Pancreas (tissue), 10 donors: Measurements from ENCODE around the gene RMDN3. TPM values are rescaled to one million over a fixed set of nuclear protein-coding genes. Genes with fewer than 3 reads are reported as not detected.
A peak's percentile ranks its signal among the peaks of the same experiment; 100 is the strongest.

Source experiments
- ATAC-seq, 4 donors: fragments of 200-7000 bp; cut with Tn5 transposase; one replicate each; pipeline versions ENCODE4 v1.8.0 to v1.9.1; 2020; ENCODE audit warnings: mild to moderate bottlenecking in 4 of 4, moderate library complexity in 4 of 4
- DNase-seq, 6 donors: peaks; one replicate each; pipeline ENCODE4 v3.0.0-alpha.2; 2020
- FAIRE-seq: peaks from 2 replicates; lab custom pipeline; 2012; peaks lifted over from hg19 to GRCh38; lab: Jason Lieb, UNC
- H3K27ac ChIP-seq, 4 donors: fragments of 200-600 bp; sonication (generic); 1 replicate in 3 of 4; 2 replicates in 1 of 4; pipeline versions ENCODE4 v1.5.0 to v1.8.0; 2020
- H3K27me3 ChIP-seq, 4 donors: fragments of 200-600 bp; one replicate each; pipeline ENCODE4 v1.8.0; 2021
- H3K36me3 ChIP-seq, 3 donors: fragments of 200-600 bp; sonication (generic) in 1 of 3; one replicate each; pipeline versions ENCODE4 v1.5.0 to v1.8.0; 2020 to 2021
- H3K4me1 ChIP-seq, 3 donors: fragments of 200-600 bp; one replicate each; pipeline ENCODE4 v1.8.0; 2021
- H3K4me3 ChIP-seq, 4 donors: fragments of 200-600 bp; sonication (generic) in 2 of 4; one replicate each; pipeline versions ENCODE4 v1.5.0 to v1.8.0; 2020 to 2021
- H3K9me3 ChIP-seq, 4 donors: fragments of 200-600 bp; one replicate each; pipeline ENCODE4 v1.8.0; 2021
- CTCF ChIP-seq, 4 donors: fragments of 200-600 bp; sonication (generic) in 3 of 4; IDR thresholded peaks; one replicate each; pipeline versions ENCODE4 v1.5.0 to v1.8.0; 2021; ENCODE audit warnings: antibody characterized with exemption in 4 of 4
- WGBS, 2 donors: extraction: QIAGEN DNeasy Blood & Tissue Kit; methylation state at CpG; one replicate each; pipeline ENCODE4 v1.1.7; 2013; 5-methylcytosine and 5-hydroxymethylcytosine counted together
- intact Hi-C, 3 donors: fragments of 100-400 bp; cut with DNase I; formaldehyde crosslinking; loops; one replicate each; pipeline versions ENCODE4 v1.11.1 to v1.14.2; 2022
- polyA plus RNA-seq, 2 donors: library from polyadenylated mRNA; stranded (reverse); fragments of 200-250 nt; gene quantifications; one replicate each; pipeline ENCODE4 v1.2.3, GENCODE V29; 2013
- total RNA-seq, 6 donors: library from RNA; stranded (reverse); fragmentation: NEBNext Ultra II Directional in 4 of 6; extraction: Animal tissue kit (Norgen Biotek cat#: 25700) in 4 of 6; gene quantifications; one replicate each; pipeline versions ENCODE4 v1.2.1 to v1.2.4, GENCODE V29; 2021 to 2023
- donor health status: healthy with polysubstance abuse.
- donor health status: DM: no; HTN: no; CAD: no; lungs with moderate emphysema.
- donor health status: DM: no; HTN: no; CAD: no.
- donor health status: control.
- donor health status: control.
- donor health status: Bipolar disorder and iron deficiency.
- donor health status: DM: yes; HTN: yes; CAD: no.
- donor health status: DM: no; HTN: no; CAD: no.
- donor health status: DM: no; HTN: no; CAD: no.
- donor health status: DM: yes; HTN: yes; CAD: no.

The RMDN3 gene
- total and polyA plus RNA-seq, 8 donors, result 11.9 to 21.3 (median 17.2) TPM

GRCh38 chr15:40796512-40796911 is 41.5 kb upstream of the RMDN3 start:
- 93 to 98% methylated on average over 5 of the region's 5 CpGs for WGBS, 2 donors
- no peak for DNase-seq
- Histone ChIP-seq H3K4me3 (no peak overlapping the region), H3K27me3 (no peaks in the 10 kb centered on the region), H3K4me1 (peaks cover 4 to 14% (median 14%) of the 10 kb centered on the region in 3 donors), H3K9me3 (no peaks in the 10 kb centered on the region), H3K27ac (peak overlapping the region in 1 of 4 donors; percentile 10), H3K36me3 (no peaks in the 10 kb centered on the region)
- no peak for ATAC-seq
- intact Hi-C loops, result no loop called here
- no peak for TF ChIP-seq CTCF (IDR thresholded peaks at IDR 0.05)
- FAIRE-seq, result no peak

GRCh38 chr15:40796041-40796440 is 41.0 kb upstream of the RMDN3 start:
- 60 to 75% methylated on average over 2 of the region's 2 CpGs for WGBS, 2 donors
- H3K36me3 ChIP-seq, result no peaks in the 10 kb centered on the region
- H3K4me1 ChIP-seq, result peaks cover 4 to 17% (median 14%) of the 10 kb centered on the region in 3 donors
- no peak for TF ChIP-seq CTCF (IDR thresholded peaks at IDR 0.05)
- H3K27me3 ChIP-seq, result no peaks in the 10 kb centered on the region
- FAIRE-seq (no peak), DNase-seq (no peak), ATAC-seq (peak in 1 of 4 donors; percentile 15)
- H3K27ac ChIP-seq, result peak overlapping the region in 1 of 4 donors; percentile 10
- H3K9me3 ChIP-seq, result no peaks in the 10 kb centered on the region
- intact Hi-C loops, result no loop called here
- H3K4me3 ChIP-seq, result no peak overlapping the region

- Histone ChIP-seq H3K9me3 (no peaks in the 10 kb centered on the region), H3K36me3 (no peaks in the 10 kb centered on the region), H3K27me3 (no peaks in the 10 kb centered on the region), H3K4me1 (peaks cover 4 to 33% (median 14%) of the 10 kb centered on the region in 3 donors), H3K27ac (peak overlapping the region in 2 of 4 donors; percentile 49 to 62), H3K4me3 (no peak overlapping the region)
- FAIRE-seq, result no peak
- WGBS, 2 donors, result 29 to 36% methylated on average over 9 of the region's 9 CpGs
- intact Hi-C loops, result no loop called here
- peak; percentile 48 to 80 (median 66) for DNase-seq
- no peak for TF ChIP-seq CTCF (IDR thresholded peaks at IDR 0.05)
- ATAC-seq, result peak; percentile 76 to 82 (median 78)
These were observed 38.3 kb upstream of the RMDN3 start for GRCh38 chr15:40793216-40793989.

GRCh38 chr15:40792394-40792793 is 37.3 kb upstream of the RMDN3 start:
- H3K36me3 ChIP-seq, result no peaks in the 10 kb centered on the region
- H3K27ac ChIP-seq, result no peak overlapping the region
- H3K9me3 ChIP-seq, result no peaks in the 10 kb centered on the region
- peak in 1 of 6 donors; percentile 11 for DNase-seq
- intact Hi-C loops, result no loop called here
- no peak for TF ChIP-seq CTCF (IDR thresholded peaks at IDR 0.05)
- ATAC-seq, result no peak
- no peak overlapping the region for H3K4me3 ChIP-seq
- FAIRE-seq, result no peak
- WGBS, 2 donors, result 95 to 99% methylated on average over 3 of the region's 3 CpGs
- no peaks in the 10 kb centered on the region for H3K27me3 ChIP-seq
- peaks cover 12 to 42% (median 23%) of the 10 kb centered on the region in 3 donors for H3K4me1 ChIP-seq

- Histone ChIP-seq H3K9me3 (no peaks in the 10 kb centered on the region), H3K27me3 (no peaks in the 10 kb centered on the region), H3K36me3 (no peaks in the 10 kb centered on the region), H3K27ac (peak overlapping the region in 2 of 4 donors; percentile 36 to 64), H3K4me1 (peaks cover 27 to 59% (median 40%) of the 10 kb centered on the region in 3 donors), H3K4me3 (no peak overlapping the region)
- ATAC-seq (no peak), DNase-seq (no peak), FAIRE-seq (no peak)
- 43 to 48% methylated on average over 3 of the region's 3 CpGs for WGBS, 2 donors
- intact Hi-C loops, result no loop called here
- TF ChIP-seq CTCF (IDR thresholded peaks at IDR 0.05), result no peak
These were observed 35.7 kb upstream of the RMDN3 start for GRCh38 chr15:40790718-40791117.
